Kidney epithelial cell (primary cell): ENCODE data around the gene LPCAT2. TPM values are rescaled to one million over a fixed set of nuclear protein-coding genes. Genes with fewer than 3 reads are reported as not detected.

Experiments
- DNase-seq: peaks from one replicate; pipeline ENCODE4 v3.0.0-alpha.2; 2010; ENCODE audit warnings: low read depth
- H3K27me3 ChIP-seq: 2 replicates; pipeline ENCODE4 v1.6.0; 2011; ENCODE audit warnings: low read length; ENCODE audit not compliant: control insufficient read depth, insufficient read depth
- H3K36me3 ChIP-seq: 2 replicates; pipeline ENCODE4 v1.5.1; 2011; ENCODE audit warnings: low read length; ENCODE audit not compliant: control insufficient read depth, insufficient read depth
- H3K4me3 ChIP-seq: 2 replicates; pipeline ENCODE4 v1.5.1; 2011; ENCODE audit warnings: low read depth, mild to moderate bottlenecking, control low read depth, low read length
- total RNA-seq: library from RNA; depleted of rRNA; stranded (reverse); fragments of >200 nt; gene quantifications from 2 replicates; pipeline ENCODE4 v1.2.3, GENCODE V29; 2015
- TF ChIP-seq, protein P1 (sequence below): IDR thresholded peaks from 2 replicates; pipeline ENCODE4 v1.5.1; 2011; ENCODE audit warnings: mild to moderate bottlenecking, moderate library complexity, low read length, control low read depth, inconsistent platforms; ENCODE audit not compliant: insufficient read depth, poor library complexity, severe bottlenecking

Gene LPCAT2
- total RNA-seq, 1 donor from 2014 or later = 4.2 TPM

DNA sequence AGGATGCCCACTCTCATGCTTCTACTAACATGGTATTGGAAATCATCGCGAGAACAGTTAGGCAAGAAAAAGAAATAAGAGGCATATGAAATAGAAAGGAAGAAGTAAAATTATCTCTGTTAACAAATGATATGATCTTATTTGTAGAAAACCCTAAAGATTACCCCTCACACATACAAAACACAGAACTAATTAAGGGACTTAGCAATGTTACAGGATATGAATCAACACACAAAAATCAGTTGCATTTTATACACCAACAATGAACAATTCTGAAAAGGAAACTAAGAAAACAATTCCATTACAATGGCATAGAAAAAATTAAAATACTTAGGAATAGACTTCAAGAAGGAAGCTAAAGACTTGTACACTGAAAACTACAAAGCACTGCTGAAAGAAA, 54.9 kb downstream of the LPCAT2 start:
- TF ChIP-seq, protein P1, sequence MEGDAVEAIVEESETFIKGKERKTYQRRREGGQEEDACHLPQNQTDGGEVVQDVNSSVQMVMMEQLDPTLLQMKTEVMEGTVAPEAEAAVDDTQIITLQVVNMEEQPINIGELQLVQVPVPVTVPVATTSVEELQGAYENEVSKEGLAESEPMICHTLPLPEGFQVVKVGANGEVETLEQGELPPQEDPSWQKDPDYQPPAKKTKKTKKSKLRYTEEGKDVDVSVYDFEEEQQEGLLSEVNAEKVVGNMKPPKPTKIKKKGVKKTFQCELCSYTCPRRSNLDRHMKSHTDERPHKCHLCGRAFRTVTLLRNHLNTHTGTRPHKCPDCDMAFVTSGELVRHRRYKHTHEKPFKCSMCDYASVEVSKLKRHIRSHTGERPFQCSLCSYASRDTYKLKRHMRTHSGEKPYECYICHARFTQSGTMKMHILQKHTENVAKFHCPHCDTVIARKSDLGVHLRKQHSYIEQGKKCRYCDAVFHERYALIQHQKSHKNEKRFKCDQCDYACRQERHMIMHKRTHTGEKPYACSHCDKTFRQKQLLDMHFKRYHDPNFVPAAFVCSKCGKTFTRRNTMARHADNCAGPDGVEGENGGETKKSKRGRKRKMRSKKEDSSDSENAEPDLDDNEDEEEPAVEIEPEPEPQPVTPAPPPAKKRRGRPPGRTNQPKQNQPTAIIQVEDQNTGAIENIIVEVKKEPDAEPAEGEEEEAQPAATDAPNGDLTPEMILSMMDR = no peak
- no peak for DNase-seq
- H3K36me3 ChIP-seq = no peaks in the 10 kb centered on the region
- H3K4me3 ChIP-seq = no peak overlapping the region
- H3K27me3 ChIP-seq = no peaks in the 10 kb centered on the region

DNA sequence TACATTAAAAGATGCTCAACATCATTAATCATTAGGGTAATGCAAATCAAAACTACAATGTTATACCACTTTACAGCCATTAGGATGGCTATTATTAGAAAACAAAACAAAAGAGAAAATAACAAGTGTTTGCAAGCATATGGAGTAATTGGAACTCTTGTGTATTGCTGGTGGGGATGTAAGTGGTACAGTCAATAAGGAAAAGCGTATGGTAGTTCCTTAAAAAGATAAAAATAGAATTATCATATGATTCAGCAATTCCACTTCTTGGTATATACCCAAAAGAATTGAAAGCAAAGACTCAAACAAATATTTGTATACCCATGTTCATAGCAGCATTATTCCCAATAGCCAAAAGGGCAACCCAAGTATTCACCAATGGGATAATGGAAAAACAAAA, 56.2 kb downstream of the LPCAT2 start:
- H3K36me3 ChIP-seq = no peaks in the 10 kb centered on the region
- no peak overlapping the region for H3K4me3 ChIP-seq
- DNase-seq = no peak
- TF ChIP-seq, protein P1 = no peak
- H3K27me3 ChIP-seq = no peaks in the 10 kb centered on the region

DNA sequence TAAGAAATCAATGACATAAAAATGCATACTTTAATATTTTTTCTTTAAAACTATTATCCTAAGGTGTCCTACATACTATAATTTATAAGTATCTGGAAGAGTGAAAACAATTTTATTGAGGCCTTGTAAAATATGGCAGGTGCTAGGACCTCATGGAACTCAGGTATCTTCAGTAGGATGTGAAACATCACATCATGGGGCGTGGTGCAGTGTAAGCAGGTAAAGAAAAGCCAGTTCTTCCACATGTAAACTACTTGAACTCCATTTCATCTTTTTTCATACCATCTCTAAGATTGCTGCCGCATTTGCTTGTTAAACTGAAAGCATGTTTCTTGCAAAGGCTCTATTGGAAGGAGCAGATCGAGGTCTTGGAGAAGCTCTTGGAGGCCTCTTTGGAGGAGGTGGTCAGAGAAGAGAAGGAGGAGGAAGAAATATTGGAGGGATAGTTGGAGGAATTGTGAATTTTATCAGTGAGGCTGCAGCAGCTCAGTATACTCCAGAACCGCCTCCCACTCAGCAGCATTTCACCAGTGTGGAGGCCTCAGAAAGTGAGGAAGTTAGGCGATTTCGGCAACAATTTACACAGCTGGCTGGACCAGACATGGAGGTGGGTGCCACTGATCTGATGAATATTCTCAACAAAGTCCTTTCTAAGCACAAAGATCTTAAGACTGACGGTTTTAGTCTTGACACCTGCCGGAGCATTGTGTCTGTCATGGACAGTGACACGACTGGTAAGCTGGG, 57.7 kb downstream of the LPCAT2 start, which contains the start of gene CAPNS2:
Gene CAPNS2 (plus strand): TSS at position 253 of the 744 bp plus-strand sequence. CDS start 73 bp downstream, at position 326.
- no peaks in the 10 kb centered on the region for H3K36me3 ChIP-seq
- DNase-seq = no peak
- H3K27me3 ChIP-seq = no peaks in the 10 kb centered on the region
- no peak within 1 kb of the TSS for H3K4me3 ChIP-seq
- TF ChIP-seq, protein P1 = no peak

DNA sequence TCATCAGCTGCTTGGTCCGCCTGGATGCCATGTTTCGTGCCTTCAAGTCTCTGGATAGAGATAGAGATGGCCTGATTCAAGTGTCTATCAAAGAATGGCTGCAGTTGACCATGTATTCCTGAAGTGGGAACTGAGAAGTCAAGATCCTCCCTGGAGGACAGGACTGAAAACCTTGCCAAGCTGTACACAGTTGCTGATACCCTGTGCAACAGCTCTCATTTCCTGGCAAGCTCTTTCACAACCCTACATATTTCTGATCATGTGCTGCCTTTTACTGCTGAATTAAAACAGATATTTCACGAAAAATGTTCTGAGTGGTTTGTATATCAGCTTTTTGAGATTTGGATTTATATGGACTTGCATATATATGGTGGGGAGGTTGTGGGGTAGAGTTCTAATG, 58.5 kb downstream of the LPCAT2 start:
- Histone ChIP-seq H3K4me3 (no peak overlapping the region), H3K27me3 (no peaks in the 10 kb centered on the region), H3K36me3 (no peaks in the 10 kb centered on the region)
- TF ChIP-seq, protein P1 = no peak
- no peak for DNase-seq

DNA sequence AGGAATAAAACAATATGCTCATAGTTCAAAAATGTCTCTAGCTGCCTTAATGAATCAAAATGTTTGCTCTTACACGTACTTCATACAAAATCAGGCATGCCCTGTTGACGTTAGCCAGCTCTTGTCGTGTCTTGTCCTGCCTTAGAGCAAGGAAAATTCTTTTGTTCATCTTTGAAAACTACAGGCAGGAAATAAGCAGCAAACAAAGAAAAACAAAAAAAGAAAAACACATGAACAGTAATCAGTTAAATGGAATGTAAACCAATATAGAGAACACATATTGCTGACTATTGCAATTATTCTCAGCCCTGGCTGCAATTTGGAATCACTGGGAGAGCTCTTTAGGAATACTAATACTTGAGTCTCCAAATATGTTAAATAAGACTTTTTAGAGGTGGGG, 59.3 kb downstream of the LPCAT2 start:
- DNase-seq = no peak
- TF ChIP-seq, protein P1 = no peak
- H3K27me3 ChIP-seq = no peaks in the 10 kb centered on the region
- no peaks in the 10 kb centered on the region for H3K36me3 ChIP-seq
- H3K4me3 ChIP-seq = no peak overlapping the region

DNA sequence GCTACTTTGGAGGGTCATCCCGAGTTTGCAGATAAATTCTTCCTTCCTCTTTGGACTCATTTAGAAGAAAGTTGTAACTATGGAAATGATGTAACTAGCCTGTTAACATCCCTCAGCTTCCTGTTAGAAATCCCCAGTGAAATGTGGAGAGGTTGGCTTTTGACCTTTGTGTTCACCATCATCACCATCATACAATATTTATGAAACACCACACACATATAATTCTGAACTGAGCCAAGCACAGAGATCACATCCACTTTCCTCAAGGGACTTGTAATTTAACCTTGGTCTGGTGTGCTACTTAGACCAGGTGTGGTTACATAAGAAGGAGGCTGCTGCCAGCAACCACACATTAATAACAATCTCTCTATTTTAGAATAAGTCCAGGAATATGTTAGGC, 60.2 kb downstream of the LPCAT2 start:
- H3K27me3 ChIP-seq = no peaks in the 10 kb centered on the region
- H3K36me3 ChIP-seq = no peaks in the 10 kb centered on the region
- TF ChIP-seq, protein P1 = no peak
- no peak for DNase-seq
- H3K4me3 ChIP-seq = no peak overlapping the region
